HG03066 (cell line): Measurements from ENCODE around the gene BCCIP.

Source experiments
- ATAC-seq: cut with Tn5 transposase; IDR thresholded peaks from one replicate; pipeline ENCODE4 v1.9.1; 2021; ENCODE audit warnings: low read depth; ENCODE audit not compliant: unreplicated experiment

Gene BCCIP

DNA sequence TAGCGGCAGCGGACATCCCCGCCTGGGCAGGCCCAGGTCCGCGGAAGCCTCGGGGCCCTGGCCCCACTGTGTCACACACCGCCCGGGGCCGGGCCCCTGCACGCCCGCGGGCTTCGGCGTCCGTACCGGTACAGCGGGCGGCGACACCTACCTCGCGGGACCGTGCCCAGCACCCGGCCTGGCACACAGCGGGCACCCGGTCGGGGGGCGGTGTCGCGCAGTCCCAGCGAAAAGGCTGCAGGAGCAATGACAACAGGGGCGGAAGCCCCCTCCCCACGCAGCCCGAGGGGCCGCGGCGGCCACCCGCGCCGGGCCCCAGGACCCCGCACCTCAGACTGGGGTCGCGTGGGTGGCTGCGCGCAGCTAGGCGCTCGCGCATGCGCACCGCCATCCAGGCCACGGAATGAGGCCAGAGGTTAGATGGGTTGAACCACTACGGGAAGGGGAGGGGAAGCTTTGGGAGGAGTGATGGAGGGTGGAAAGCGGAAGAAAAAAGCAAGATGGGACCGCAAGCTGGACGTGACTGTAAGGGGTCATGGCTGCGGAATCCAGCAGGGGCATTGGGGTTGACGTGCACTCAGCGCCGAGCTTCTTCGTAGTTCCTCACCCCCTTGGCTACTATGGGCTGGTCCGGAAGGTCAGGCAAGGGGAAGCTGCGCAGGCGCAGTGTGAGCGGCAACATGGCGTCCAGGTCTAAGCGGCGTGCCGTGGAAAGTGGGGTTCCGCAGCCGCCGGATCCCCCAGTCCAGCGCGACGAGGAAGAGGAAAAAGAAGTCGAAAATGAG is at the start of gene BCCIP, which contains the start of gene UROS:
BCCIP (plus strand) TSS at position 669 of the 785 bp plus-strand sequence; CDS start at position 681, 12 bp downstream.
UROS (minus strand) TSS at position 381 of the 785 bp plus-strand sequence. CDS start 6,759 bp downstream, outside the sequence.
- ATAC-seq, result peak; percentile 74

DNA sequence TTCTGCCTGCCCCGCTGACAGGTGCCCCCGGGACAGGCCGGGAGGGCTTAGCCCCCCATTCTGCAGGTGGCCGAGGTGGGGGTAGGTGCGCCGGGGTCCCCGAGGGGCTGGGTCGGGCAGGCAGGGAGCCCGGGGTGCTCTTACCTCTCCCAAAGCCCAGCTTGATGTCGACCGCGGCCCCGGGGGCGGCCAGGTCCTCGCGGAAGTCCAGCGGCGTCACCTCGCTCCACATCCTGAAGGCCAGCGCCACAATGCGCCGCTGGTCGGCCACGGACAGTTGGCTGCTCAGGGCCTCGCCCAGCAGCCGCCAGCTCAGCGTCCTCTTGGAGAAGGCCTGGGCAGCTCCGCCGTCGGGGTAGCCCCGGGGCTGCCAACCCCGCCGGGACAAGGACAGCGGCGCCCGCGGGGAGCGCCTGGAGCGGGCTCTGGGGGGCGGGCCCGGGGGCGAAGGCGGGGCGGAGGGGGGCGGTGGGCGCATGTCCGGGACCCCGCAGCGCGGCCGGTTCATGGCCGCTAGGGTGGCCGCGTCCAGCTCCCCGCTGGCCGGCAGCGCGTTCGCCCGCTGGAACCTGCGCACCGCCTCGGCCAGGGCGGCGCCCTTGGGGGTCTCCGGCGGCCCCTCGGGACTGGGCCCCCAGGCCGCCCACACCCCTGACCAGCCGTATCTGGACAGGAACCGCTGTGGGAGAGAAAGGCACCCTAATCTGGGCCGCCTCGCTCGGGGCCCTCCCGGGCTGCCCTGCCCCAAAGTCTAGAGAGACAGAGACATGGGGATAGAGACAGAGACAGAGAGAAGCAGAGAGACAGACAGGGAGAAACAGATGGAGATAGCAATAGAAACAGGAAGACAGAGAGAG is 49.4 kb upstream of the BCCIP start:
- ATAC-seq, result no peak

DNA sequence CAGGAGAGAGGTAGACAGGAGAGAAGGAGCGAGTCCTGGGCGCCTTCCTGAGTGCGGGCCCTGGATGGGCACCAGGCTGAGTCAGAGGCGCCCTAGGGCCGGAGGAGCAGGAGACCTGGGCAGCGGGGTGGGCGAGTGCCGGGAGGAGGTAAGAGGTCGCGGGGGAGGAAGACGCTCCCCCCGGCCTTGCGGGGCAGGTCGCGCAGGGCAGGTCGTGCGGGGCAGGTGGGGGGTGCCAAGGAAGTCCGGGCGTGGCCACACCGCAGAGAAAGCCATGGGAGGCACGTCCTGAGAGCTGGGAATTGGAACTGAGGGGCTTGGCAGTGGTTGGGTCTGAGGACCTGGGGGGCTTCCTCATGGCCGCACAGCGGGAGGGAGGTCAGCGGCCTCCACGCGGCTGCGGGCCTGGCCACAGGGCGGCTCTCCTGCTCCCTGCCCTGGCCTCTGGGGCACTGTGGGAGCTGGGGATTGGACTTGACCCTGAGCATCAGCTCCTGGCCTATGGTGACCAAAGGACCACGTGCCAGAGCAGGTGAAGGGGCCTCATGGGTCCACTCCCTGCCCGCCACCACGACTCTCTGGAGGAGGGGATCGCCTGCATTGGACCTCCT is 48.7 kb upstream of the BCCIP start:
- ATAC-seq, result no peak

DNA sequence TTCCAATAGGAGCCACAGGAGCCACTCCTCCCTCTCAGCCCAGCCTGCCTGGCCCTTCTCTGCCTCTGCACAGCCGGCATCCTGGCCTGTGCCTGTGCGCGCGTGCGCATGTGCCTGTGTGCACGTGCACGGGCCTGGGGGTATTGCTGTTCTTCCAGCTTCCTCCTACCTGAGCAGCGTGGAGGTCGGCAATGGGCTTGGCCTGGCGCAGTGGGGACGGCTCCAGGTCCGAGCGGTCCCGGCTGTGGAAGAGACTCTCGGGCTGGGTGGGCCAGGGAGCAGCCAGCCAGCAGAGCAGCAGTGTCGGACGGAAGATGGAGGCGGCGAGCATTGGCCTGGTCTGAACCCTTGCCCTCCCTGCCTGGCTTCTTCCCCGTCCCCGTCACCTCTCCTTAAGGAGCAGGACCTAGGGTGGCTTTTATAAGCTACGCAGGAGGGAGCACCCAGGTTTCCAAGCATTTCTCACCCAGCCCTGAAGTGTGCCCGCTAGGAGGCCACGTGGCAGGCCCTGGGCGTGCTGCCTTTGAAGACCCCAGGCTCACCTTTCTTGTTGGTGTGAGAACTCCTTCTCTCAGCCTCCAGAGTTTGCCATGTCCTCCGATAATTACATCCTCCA is 47.7 kb upstream of the BCCIP start, which contains the start of gene MMP21:
MMP21 (minus strand) TSS at position 331 of the 616 bp plus-strand sequence; CDS start at position 331, 0 bp downstream.
- ATAC-seq, result no peak

DNA sequence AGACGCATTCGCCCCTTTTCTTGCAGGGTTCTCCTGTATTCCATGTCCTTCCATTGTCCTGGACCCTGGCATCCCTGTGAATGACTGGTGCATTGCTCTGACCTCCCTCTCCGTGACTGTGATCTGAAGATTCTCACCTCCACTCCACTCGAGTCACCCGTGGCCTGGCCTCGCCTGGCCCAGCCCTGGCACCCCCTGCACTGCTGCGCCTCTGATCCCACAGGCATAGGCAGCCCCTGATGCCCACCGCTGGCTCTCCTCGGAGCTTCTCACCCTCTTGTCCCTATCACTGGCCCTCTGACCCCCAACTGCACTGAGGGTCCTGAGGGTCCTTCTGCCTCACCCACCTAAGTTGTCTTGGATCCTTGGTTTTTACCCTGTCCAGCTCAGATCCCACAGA is 45.5 kb upstream of the BCCIP start:
- ATAC-seq, result no peak

DNA sequence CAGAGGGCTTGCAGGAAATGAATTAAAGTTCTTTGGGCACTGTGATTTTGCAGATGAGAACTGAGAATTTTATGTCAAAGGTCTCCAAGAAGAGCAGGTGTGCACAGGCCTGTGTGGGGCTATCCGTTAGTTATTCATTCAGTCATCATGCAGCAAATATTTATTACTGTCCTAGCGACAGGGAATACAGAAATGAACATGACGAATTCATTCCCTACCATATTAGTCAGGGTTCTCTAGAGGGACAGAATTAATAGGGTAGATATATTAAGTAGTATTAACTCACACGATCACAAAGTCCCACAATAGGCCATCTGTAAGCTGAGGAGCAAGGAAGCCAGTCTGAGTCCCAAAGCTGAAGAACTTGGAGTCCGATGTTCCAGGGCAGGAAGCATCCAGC is 44.8 kb upstream of the BCCIP start:
- ATAC-seq, result no peak

DNA sequence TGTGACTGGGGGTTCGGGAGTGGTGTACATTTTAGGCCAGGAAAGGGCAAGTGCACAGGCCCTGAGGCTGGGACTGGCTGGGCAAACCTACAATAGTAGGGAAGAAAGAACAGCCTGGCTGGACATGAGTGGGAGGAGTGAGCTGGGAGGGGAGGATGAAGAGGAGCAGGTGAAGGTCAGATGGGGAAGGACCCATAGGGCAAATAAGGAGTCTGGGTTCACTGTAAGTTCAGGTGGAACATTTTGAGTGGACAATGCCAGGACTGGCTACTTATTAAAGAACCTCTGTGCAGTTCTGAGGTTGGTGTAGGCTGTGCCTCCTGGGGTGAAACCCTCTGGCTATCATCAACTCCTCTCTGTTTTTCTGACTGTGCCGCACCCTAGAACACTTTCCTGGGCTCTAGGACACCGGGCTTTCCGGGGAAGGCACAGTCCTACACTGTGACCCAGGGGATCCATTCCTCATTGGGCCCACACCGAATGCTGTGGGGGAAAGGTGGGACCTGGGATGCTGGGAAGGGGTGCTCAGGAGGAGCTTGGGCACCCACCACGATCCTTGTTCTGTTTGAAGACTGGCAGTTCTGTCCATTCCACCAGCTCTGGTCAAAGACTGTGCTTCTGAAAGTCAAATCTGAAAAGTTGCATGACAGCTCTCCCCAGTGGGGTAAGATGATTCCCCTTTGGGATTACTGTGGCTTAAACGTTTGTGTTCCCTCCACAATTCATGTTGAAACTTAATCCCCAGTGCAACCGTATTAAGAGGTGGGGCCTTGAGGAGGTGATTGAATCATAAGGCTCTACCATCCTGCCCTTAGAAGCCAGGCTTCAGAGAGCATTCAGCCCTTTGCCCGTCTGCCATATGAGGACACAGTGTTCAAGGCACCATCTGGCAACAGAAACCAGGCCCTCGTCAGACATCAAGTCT is 43.7 kb upstream of the BCCIP start:
- no peak for ATAC-seq

DNA sequence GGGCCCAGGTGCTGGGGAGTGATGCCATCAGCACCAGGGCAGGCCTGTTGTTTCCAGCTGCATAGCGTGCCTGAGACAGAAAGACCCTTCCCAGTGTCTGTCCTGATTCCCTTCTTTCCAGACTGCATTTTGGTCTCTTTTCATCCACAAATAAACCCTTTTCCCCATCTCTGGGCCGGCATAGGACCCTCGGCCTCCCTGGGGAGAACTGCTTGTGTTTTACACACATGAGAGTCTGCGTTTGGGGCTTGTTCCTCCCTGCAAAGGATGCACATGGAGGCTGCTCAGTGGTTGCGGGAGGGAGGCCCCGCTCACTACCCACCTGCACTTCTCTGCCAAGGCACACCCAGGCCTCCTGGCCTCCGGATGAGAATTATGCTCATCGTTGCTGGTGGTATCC is 42.0 kb upstream of the BCCIP start:
- no peak for ATAC-seq

DNA sequence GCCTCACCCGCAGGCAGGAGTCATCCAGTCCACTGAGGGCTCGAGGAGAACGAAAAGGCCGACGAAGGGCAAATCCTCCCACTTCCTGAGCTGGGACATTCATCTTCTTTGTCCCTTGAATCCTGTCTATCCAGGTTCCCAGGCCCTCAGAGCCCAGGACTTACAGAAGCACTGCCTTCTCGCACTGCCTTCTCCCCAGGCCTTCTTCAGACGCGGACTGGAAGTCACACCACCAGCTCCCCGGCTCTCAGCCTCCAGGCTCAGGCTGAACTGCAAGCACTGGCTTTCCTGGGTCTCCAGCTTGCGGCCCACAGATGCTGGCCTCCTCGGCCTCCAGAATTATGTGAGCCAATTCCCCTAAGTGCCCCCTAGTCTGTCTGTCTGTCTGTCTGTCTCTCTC is 41.3 kb upstream of the BCCIP start:
- no peak for ATAC-seq

DNA sequence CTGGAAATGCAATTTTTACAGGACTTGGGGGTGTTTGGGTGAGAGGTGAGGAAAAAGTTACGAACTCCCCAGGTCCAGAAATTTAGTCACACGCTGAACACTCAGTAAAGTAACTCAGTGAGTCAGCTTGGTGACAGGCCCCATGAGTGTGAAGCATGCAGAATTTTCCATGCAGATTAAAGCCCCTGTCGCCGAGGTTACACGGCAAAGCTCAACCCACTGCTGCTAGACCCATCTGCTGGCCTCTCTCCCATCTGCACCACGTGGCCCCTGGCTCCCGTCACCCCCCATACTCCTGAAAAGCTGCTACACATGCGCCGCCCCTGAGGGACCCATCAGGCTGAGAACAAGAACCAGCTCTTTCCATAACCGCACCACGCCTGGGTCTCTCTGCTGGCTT is 40.7 kb upstream of the BCCIP start:
- no peak for ATAC-seq

DNA sequence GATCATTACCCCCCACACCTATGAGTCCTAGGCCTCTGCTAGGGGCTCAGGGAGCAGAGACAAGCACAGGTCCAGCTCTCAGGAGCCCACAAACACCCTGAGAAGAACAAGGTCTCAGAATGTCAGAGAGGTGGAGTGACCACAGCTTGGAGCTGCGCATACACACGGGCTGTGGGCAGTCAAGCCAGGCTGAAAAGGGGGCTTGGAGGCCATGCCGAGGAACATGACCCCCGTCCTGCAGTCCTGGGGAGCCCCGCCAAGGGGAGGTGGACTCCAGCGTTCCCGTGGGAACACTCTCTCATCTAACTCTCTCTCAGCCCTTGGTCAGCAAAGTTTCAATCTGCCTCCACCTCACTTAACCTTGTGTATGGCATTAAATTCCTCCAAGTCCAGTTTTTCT is 39.9 kb upstream of the BCCIP start:
- no peak for ATAC-seq

DNA sequence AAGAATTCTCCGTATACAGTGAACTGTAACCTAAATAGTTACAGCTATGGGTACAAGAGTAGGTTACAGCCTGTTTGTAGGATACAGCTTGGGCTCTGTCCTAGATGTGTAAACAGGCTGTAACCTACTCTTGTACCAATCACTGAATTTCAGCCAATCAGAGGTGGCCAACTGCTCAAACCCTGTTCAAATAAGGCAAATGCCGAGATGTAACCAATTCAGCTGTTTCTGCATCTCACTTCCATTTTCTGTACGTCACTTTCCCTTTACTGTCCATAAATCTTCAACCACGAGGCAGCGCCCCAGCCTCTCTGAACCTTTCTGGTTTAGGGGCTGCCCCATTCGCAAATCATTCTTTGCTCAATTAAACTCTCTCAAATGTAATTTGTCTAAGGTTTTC is 39.4 kb upstream of the BCCIP start:
- peak; percentile 81 for ATAC-seq

DNA sequence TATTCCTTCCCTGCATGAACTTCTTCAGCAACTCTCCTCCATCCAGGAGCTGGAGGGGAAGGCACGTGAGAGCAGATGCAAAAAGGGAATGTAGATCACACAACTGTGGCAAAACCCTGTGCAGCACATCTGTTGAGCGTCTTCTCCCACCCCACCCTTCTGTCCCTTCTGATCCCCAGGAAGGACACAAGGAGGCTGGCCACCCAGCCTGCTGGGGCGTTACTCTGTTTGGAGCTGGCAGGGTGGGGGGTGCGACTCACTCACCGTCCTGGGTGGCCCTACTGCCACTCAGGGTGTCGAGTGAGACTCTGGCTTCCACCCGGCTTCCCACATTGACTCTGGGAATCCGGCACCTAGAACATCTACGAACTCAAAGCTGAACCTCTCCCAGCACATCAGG is 37.6 kb upstream of the BCCIP start:
- ATAC-seq, result no peak

DNA sequence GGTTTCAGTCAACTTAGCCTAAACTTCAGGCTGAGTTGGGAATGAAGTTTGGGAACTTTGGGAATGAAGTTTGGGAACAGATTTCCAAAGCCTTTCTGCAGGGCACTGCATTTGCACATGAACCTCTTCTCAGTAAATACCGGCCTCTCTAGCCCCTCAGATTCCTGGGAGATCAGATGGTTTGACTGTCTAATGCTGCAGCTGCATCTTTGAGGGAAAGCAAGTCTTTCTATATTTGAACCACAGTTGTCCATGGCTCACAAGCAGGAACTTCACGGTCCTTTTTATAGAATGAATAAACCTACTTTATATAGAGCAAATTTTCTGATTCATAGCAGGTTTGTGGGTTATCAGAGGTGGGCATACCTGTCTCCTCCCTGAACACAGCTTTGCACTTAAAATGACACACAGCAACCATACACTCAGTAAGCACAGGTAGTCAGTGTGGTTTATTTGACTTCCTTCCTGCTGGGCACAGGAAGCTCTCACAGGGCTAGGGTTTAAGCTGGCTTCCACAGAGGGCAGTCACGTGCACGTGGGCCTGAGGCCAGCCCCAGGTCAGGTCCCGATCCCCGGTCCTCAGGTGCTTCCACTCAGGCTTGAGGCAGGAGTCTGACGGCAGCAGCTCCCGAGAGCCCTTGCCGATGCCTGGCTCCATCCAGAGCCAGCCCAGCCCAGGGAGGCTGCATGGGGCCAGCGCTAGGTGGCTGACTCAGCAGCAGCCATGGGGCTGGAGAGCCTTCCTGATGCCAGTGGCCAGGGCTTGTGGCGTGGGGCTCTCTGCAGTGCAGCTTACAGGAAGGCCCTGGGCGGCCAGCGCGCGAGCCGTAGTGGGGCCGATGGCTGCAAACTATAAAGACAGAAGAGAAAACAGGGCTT is 35.0 kb upstream of the BCCIP start:
- ATAC-seq, result no peak

DNA sequence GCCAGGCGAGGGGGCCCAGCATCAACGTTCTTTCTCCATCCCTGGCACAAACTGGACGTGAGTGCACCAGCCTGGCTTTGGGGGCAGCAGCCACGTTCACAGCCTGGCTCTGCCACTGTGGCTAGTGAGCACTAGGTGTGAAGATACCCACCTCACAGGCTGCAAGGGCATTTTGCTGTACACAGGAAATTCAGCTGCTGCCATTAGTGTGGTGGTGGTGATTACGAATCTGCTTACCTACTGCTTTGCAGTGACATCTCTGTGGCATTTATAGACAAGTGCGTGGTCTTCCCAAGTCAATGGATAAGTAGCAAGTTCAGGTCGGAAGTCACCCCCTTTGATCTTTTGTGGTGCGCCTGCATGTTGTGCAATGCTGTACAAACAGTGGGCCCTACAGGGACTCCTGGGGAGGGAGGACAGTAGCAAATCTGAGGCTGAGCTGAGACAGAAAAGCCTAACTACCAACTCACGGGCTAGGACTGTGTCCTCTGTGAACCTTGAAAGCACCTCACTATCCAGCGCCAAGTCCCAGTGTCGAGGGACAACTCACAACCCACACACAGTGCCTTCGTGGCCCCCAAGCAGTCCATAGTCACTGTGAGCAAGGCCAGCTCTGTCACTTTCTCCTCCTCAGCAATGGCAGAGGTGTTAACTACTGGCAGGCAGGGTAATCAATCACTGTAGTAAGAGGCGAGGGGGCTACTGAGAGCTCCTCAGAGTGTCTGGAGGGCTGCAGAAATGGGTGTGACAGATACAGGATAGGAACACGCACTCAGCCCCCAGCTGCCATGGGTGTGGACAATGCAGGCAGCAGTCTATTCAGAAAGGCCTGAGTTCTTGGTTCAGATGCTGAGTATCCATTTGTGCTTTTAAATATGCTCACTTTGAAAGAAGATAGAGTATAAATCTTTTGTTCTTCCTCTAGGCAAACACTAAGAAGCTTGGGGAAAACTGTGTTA is 30.7 kb upstream of the BCCIP start:
- no peak for ATAC-seq

DNA sequence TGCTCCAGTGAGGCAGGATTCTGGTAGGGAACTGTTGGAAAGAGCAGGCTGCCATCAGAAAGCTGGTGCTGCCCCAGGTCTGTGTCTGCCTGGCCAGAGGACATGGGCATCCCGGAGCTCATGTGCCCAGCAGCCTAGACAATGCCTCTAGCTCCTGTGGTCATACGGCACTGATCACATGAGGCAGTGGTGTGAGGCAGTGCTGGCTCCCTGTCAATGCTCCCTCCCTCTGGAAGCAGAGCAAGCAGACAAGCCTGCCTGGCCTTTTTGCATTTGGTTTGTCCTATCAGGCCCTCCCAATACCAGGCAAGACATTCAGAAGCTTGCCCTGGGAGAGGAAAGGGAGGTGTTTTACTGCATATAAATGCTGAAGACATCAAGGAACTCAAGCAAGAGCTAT is 28.2 kb upstream of the BCCIP start:
- no peak for ATAC-seq

DNA sequence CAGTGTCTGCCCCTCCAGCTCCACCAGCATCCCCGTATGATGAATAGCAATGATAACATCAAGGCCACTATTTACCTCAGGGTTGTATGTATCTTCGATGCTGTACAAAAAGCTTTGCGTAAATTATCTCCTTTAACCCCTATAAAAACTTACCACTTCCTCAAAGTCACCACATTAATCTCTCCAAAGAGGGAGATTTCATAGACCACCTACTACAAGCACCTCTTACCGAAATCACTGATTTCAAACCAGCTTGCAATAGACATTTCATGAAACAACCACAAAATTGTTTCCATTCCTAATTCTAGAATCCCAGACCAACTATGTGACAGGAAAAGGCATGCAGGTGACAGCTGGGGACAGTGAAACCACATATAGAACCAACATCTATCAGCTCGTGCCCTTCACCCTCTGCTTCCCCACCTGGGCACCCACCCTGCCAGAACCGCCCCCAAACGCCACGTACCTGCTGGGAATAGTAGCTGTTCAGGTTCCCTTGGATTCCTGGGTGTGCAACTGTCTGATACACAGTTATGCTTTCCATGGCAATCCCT is 27.6 kb upstream of the BCCIP start:
- no peak for ATAC-seq
